Upper lobe of left lung (tissue), 6 donors: Measurements from ENCODE around the gene WASF2. TPM values are rescaled to one million over a fixed set of nuclear protein-coding genes. Genes with fewer than 3 reads are reported as not detected.

Source experiments
- ATAC-seq, 2 donors: fragments of 200-7000 bp; cut with Tn5 transposase; one replicate each; pipeline ENCODE4 v1.9.1; 2022; ENCODE audit warnings: mild to moderate bottlenecking in 2 of 2, moderate library complexity in 2 of 2; ENCODE audit not compliant: low FRiP score in 2 of 2
- DNase-seq, 2 donors: peaks; one replicate each; pipeline ENCODE4 v3.0.0-alpha.2; 2019 to 2020
- H3K27ac ChIP-seq, 4 donors: fragments of 200-600 bp; sonication (generic); one replicate each; pipeline ENCODE4 v1.5.1; 2016 to 2019
- H3K27me3 ChIP-seq, 4 donors: fragments of 200-600 bp; sonication (generic); one replicate each; pipeline ENCODE4 v1.5.1; 2017 to 2019
- H3K36me3 ChIP-seq, 4 donors: fragments of 200-600 bp; sonication (generic); one replicate each; pipeline ENCODE4 v1.5.1; 2016 to 2019
- H3K4me1 ChIP-seq, 4 donors: fragments of 200-600 bp; sonication (generic); one replicate each; pipeline ENCODE4 v1.5.1; 2018 to 2019
- H3K4me3 ChIP-seq, 4 donors: fragments of 200-600 bp; sonication (generic); one replicate each; pipeline ENCODE4 v1.5.1; 2017 to 2019; ENCODE audit warnings: mild to moderate bottlenecking in 2 of 4, moderate library complexity in 1 of 4
- H3K9me3 ChIP-seq, 4 donors: fragments of 200-600 bp; sonication (generic); one replicate each; pipeline ENCODE4 v1.5.1; 2018 to 2019
- EP300 ChIP-seq, 4 donors: sonication (generic); formaldehyde crosslinking; IDR thresholded peaks; one replicate each; pipeline ENCODE4 v1.5.1; 2017; ENCODE audit warnings: antibody characterized with exemption in 4 of 4, control low read depth in 2 of 4
- POLR2A ChIP-seq, 4 donors: fragments of 450-650 bp; IDR thresholded peaks; one replicate each; pipeline ENCODE4 v1.5.1; 2016 to 2017; ENCODE audit warnings: antibody characterized with exemption in 4 of 4, mild to moderate bottlenecking in 2 of 4
- POLR2AphosphoS5 ChIP-seq, 2 donors: sonication (generic); formaldehyde crosslinking; IDR thresholded peaks; one replicate each; pipeline ENCODE4 v1.5.1; 2017; ENCODE audit warnings: antibody characterized with exemption in 2 of 2
- WGBS, 2 donors: methylation state at CpG; one replicate each; pipeline ENCODE4 v1.1.5; 2017 to 2018; 5-methylcytosine and 5-hydroxymethylcytosine counted together
- total RNA-seq, 6 donors: library from RNA; depleted of rRNA in 4 of 6; stranded (reverse); fragments of >200 nt in 4 of 6; gene quantifications; one replicate each; pipeline versions ENCODE4 v1.1.0 to v1.2.1, GENCODE V29; 2016 to 2021
- TF ChIP-seq, protein P1 (sequence below), 6 experiments: fragments of 450-650 bp in 4 of 6; fragments of 200-600 bp in 2 of 6; sonication (generic) in 2 of 6; IDR thresholded peaks; one replicate each; pipeline ENCODE4 v1.5.1; 2016 to 2019; ENCODE audit warnings: antibody characterized with exemption in 6 of 6
- donor health status: DM: no; HTN: no; CAD: no; lungs with moderate emphysema.
- donor health status: DM: no; HTN: yes; CAD: no; lungs with severe emphysema.

Gene WASF2
- total RNA-seq, 6 donors from 2014 or later = 53.4 to 158 (median 62.2) TPM

DNA sequence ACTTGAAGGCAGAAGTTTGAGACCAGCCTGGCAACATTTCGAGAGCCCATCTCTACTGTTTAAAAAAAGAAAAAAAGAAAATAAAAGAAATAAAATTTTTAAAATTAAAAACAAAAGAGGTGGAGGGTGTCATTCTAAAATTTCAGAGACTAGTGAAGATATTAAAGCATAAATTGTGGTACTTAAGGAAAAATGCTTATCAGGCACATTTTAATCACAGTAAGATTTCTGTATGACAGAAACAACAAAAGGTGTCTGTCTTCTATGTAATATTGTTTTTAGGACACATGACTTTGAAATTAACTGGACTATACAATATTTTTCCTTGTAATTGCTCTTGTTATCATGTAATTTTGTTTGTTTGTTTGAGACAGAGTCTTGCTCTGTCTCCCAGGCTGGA, 4.6 kb downstream of the WASF2 start:
- ATAC-seq = no peak
- WGBS, 2 donors = 91 to 92% methylated on average over 1 of the region's 1 CpG
- H3K4me1 ChIP-seq = peaks cover 34 to 57% (median 51%) of the 10 kb centered on the region in 4 donors

DNA sequence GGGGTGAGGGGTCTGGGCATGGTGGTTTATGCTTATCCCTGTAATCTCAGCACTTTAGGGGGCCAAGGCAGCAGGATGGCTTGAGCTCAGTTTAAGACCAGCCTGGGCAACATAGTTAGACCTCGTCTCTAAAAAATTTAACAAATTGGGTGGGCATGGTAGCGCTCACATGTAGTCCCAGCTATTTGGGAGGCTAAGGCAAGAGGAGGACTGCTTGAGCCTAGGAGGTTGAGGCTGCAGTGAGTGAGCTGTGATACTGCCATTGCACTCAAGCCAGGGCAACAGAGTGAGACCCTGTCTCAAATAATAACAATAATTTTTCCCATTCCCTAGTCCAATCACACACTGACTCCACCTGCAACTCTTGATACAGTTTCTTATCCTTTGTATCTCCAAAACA, 6.3 kb downstream of the WASF2 start:
- TF ChIP-seq, protein P1, sequence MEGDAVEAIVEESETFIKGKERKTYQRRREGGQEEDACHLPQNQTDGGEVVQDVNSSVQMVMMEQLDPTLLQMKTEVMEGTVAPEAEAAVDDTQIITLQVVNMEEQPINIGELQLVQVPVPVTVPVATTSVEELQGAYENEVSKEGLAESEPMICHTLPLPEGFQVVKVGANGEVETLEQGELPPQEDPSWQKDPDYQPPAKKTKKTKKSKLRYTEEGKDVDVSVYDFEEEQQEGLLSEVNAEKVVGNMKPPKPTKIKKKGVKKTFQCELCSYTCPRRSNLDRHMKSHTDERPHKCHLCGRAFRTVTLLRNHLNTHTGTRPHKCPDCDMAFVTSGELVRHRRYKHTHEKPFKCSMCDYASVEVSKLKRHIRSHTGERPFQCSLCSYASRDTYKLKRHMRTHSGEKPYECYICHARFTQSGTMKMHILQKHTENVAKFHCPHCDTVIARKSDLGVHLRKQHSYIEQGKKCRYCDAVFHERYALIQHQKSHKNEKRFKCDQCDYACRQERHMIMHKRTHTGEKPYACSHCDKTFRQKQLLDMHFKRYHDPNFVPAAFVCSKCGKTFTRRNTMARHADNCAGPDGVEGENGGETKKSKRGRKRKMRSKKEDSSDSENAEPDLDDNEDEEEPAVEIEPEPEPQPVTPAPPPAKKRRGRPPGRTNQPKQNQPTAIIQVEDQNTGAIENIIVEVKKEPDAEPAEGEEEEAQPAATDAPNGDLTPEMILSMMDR (IDR thresholded peaks at IDR 0.05) = no peak
- H3K36me3 ChIP-seq = peaks cover 0 to 6% (median 0%) of the 10 kb centered on the region in 4 donors
- H3K4me3 ChIP-seq = no peak overlapping the region
- no peaks in the 10 kb centered on the region for H3K27me3 ChIP-seq
- DNase-seq = no peak
- H3K27ac ChIP-seq = no peak overlapping the region
- WGBS, 2 donors = 88 to 100% methylated on average over 2 of the region's 2 CpGs
- ATAC-seq = no peak
- H3K9me3 ChIP-seq = no peaks in the 10 kb centered on the region
- peaks cover 38 to 62% (median 50%) of the 10 kb centered on the region in 4 donors for H3K4me1 ChIP-seq

More for the DNA sequence above, 4.6 kb downstream of the WASF2 start:
- no peaks in the 10 kb centered on the region for H3K9me3 ChIP-seq
- H3K36me3 ChIP-seq = peaks cover 0 to 6% (median 0%) of the 10 kb centered on the region in 4 donors
- no peak overlapping the region for H3K4me3 ChIP-seq
- DNase-seq = no peak
- H3K27ac ChIP-seq = no peak overlapping the region
- TF ChIP-seq, protein P1 (IDR thresholded peaks at IDR 0.05) = no peak
- TF ChIP-seq POLR2A (IDR thresholded peaks at IDR 0.05) (no peak), POLR2AphosphoS5 (IDR thresholded peaks at IDR 0.05) (no peak), EP300 (IDR thresholded peaks at IDR 0.05) (no peak)
- H3K27me3 ChIP-seq = no peaks in the 10 kb centered on the region

DNA sequence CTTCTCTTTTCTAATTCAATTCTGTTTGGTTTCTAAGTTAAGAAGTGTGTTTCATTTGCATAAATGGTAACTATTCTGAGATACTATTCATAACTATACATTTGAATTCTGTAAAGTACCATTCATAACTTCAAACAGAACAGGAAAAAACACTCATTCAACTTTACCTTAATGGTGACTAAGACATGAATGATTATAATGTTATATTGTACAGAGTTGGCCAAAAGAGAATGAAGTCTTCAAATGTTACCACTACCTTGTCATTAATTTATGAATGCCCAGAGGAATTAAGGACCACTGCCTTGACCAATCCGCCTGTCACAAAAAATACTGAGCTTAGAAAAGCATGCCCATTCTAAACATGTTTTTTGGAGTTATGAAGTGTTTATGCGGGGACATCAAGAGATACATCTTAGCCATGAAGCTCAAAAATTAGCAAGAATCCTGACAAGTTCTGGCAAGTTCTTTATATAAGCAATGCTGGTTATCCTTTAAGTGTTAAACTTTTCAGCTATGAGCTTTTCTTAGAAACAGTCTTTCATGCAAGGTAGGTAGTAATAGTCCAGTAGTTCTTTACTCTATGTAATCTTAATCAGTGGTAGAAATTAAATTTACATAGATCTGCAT, 7.9 kb downstream of the WASF2 start:
- Histone ChIP-seq H3K4me1 (peaks cover 33 to 66% (median 42%) of the 10 kb centered on the region in 4 donors), H3K27ac (peak overlapping the region in 1 of 4 donors; percentile 25), H3K36me3 (peaks cover 0 to 6% (median 0%) of the 10 kb centered on the region in 4 donors), H3K9me3 (no peaks in the 10 kb centered on the region), H3K4me3 (no peak overlapping the region), H3K27me3 (no peaks in the 10 kb centered on the region)
- 83 to 88% methylated on average over 2 of the region's 2 CpGs for WGBS, 2 donors
- TF ChIP-seq EP300 (IDR thresholded peaks at IDR 0.05) = no peak
- TF ChIP-seq POLR2A (IDR thresholded peaks at IDR 0.05) = no peak
- no peak for TF ChIP-seq POLR2AphosphoS5 (IDR thresholded peaks at IDR 0.05)
- TF ChIP-seq, protein P1 (IDR thresholded peaks at IDR 0.05) = no peak
- ATAC-seq (no peak), DNase-seq (no peak)

DNA sequence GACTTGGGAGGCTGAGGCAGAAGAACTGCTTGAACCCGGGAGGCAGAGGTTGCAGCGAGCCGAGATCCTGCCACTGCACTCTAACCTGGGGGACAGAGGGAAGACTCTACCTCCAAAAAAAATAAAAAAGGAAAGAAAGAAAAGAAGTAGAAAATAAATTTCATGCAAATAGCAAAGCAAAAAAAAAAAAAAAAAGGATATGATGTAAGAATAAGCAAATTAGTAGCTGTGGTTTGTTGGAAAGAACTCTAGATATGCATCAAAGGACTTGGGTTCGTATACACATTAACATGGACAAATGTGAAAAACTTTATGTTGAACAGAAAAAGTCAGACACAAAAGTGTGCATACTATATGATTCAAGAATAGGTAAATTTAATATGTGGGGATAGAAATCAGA, 11.9 kb downstream of the WASF2 start:
- Histone ChIP-seq H3K4me3 (no peak overlapping the region), H3K4me1 (peaks cover 41 to 69% (median 47%) of the 10 kb centered on the region in 4 donors), H3K27me3 (no peaks in the 10 kb centered on the region), H3K27ac (no peak overlapping the region), H3K9me3 (no peaks in the 10 kb centered on the region), H3K36me3 (no peaks in the 10 kb centered on the region)
- ATAC-seq = no peak
- no peak for DNase-seq
- 87 to 93% methylated on average over 4 of the region's 4 CpGs for WGBS, 2 donors
- TF ChIP-seq EP300 (IDR thresholded peaks at IDR 0.05) (no peak), POLR2AphosphoS5 (IDR thresholded peaks at IDR 0.05) (no peak), POLR2A (IDR thresholded peaks at IDR 0.05) (no peak)
- TF ChIP-seq, protein P1 (IDR thresholded peaks at IDR 0.05) = no peak

DNA sequence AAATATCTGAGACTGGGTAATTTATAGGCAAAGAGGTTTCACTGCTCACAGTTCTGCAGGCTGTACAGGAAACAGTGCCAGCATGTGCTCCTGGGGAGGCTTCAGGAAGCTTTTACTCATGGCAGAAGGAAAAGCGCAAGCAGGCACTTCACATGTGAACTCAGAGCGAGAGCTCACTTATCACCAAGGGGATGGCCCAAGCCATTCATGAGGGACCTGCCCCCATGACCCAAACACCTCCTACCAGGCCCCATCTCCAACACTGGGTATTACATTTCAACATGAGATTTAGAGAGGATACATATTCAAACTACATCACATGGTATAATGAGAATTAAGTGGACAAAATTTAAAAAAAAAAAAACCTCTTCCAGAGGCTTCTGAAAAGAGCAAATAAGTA, 13.7 kb downstream of the WASF2 start:
- ATAC-seq (no peak), DNase-seq (no peak)
- Histone ChIP-seq H3K27me3 (no peaks in the 10 kb centered on the region), H3K36me3 (no peaks in the 10 kb centered on the region), H3K9me3 (no peaks in the 10 kb centered on the region), H3K27ac (peak overlapping the region in 1 of 4 donors; percentile 46), H3K4me1 (peaks cover 43 to 63% (median 51%) of the 10 kb centered on the region in 4 donors), H3K4me3 (no peak overlapping the region)
- TF ChIP-seq EP300 (IDR thresholded peaks at IDR 0.05) = no peak
- no peak for TF ChIP-seq POLR2AphosphoS5 (IDR thresholded peaks at IDR 0.05)
- TF ChIP-seq POLR2A (IDR thresholded peaks at IDR 0.05) = no peak
- TF ChIP-seq, protein P1 (IDR thresholded peaks at IDR 0.05) = no peak
- 83 to 87% methylated on average over 2 of the region's 2 CpGs for WGBS, 2 donors
